Gastrocnemius medialis (tissue), 4 donors: ENCODE measurements around the gene HOXC11. TPM values are rescaled to one million over a fixed set of nuclear protein-coding genes. Genes with fewer than 3 reads are reported as not detected.

Experiments
- ATAC-seq, 2 donors: fragments of 150-250 bp; one replicate each; pipeline ENCODE4 v1.9.1; 2016
- DNase-seq, 2 donors: peaks; one replicate each; pipeline ENCODE4 v3.0.0-alpha.2; 2019
- H3K27ac ChIP-seq, 4 donors: fragments of 200-600 bp; sonication (generic); 1 replicate in 1 of 4; 2 replicates in 3 of 4; pipeline ENCODE4 v1.5.1; 2016 to 2018; ENCODE audit warnings: mild to moderate bottlenecking in 2 of 4, moderate library complexity in 1 of 4
- H3K27me3 ChIP-seq, 3 donors: fragments of 200-600 bp; sonication (generic) in 2 of 3; 1 replicate in 1 of 3; 2 replicates in 2 of 3; pipeline versions ENCODE4 v1.5.1 to v1.6.0; 2016 to 2019; ENCODE audit warnings: mild to moderate bottlenecking in 1 of 3, moderate library complexity in 1 of 3
- H3K36me3 ChIP-seq, 2 donors: fragments of 200-600 bp; sonication (generic) in 1 of 2; one replicate each; pipeline ENCODE4 v1.5.1; 2017 to 2018
- H3K4me1 ChIP-seq, 2 donors: fragments of 200-600 bp; sonication (generic) in 1 of 2; one replicate each; pipeline ENCODE4 v1.5.1; 2016 to 2017; ENCODE audit warnings: mild to moderate bottlenecking in 2 of 2
- H3K4me3 ChIP-seq, 4 donors: fragments of 200-600 bp; sonication (generic) in 3 of 4; 1 replicate in 1 of 4; 2 replicates in 3 of 4; pipeline ENCODE4 v1.5.1; 2016 to 2019; ENCODE audit warnings: mild to moderate bottlenecking in 2 of 4
- H3K9me3 ChIP-seq, 3 donors: fragments of 200-600 bp; sonication (generic) in 2 of 3; 1 replicate in 1 of 3; 2 replicates in 2 of 3; pipeline ENCODE4 v1.5.1; 2016 to 2019
- CTCF ChIP-seq, 5 experiments: fragments of 450-650 bp in 3 of 5; fragments of 200-600 bp in 2 of 5; sonication (generic) in 2 of 5; IDR thresholded peaks in 4 of 5; conservative IDR thresholded peaks in 1 of 5; 1 replicate in 4 of 5; 2 replicates in 1 of 5; pipeline ENCODE4 v1.5.1; 2016 to 2019; ENCODE audit warnings: antibody characterized with exemption in 5 of 5, mild to moderate bottlenecking in 3 of 5, moderate library complexity in 3 of 5
- POLR2A ChIP-seq, 2 donors: fragments of 450-650 bp; IDR thresholded peaks; one replicate each; pipeline ENCODE4 v1.6.1; 2017; ENCODE audit warnings: antibody characterized with exemption in 2 of 2, mild to moderate bottlenecking in 2 of 2, moderate library complexity in 2 of 2
- in situ Hi-C, 4 donors: fragments of 200-750 bp; cut with MboI; loops; one replicate each; pipeline versions ENCODE4 v1.15.0 to v1.8.0; 2017; ENCODE audit warnings: low sequenced_read_pairs in 4 of 4
- intact Hi-C: fragments of 100-400 bp; cut with DNase I; formaldehyde crosslinking; loops from one replicate; pipeline ENCODE4 v1.15.1; 2023; ENCODE audit warnings: low total_unique reads
- total RNA-seq, 4 donors: library from RNA; depleted of rRNA; stranded (reverse); fragments of >200 nt; gene quantifications; one replicate each; pipeline versions ENCODE4 v1.1.0 to v1.2.3, GENCODE V29; 2016

The HOXC11 gene
- total RNA-seq, 4 donors from 2014 or later = 0.24 to 1.1 (median 0.44) TPM

- Histone ChIP-seq H3K4me1 (peaks cover 43 to 54% of the 10 kb centered on the region in 2 donors), H3K27me3 (no peaks in the 10 kb centered on the region), H3K27ac (peak overlapping the region; percentile 94 to 100 (median 98)), H3K4me3 (peak overlapping the region; percentile 64 to 88 (median 80)), H3K9me3 (no peaks in the 10 kb centered on the region), H3K36me3 (no peaks in the 10 kb centered on the region)
- DNase-seq (peak in 1 of 2 donors; percentile 53), ATAC-seq (peak; percentile 20 to 26)
- intact Hi-C loops (loop anchor here (10.0 kb wide), 2 partner anchors 950 to 1730 kb away; partner anchors contain the start of genes CD63 and RDH5), in situ Hi-C loops (loop anchor here in 3 of 4 donors (25.0 kb wide), 3 partner anchors 218 to 1718 kb away; partner anchors contain the start of genes GPR84 (in 2 of the 3), BLOC1S1 (in 1 of the 3), ITGA7 (in 1 of the 3) and RDH5 (in 1 of the 3))
- no peak for TF ChIP-seq POLR2A (IDR thresholded peaks at IDR 0.05)
These were observed 21.5 kb downstream of the HOXC11 start for GRCh38 chr12:53994264-53995001.

- Histone ChIP-seq H3K27ac (peak overlapping the region; percentile 94 to 100 (median 98)), H3K9me3 (no peaks in the 10 kb centered on the region), H3K4me3 (peak overlapping the region; percentile 64 to 88 (median 80)), H3K27me3 (peaks cover 0 to 2% (median 0%) of the 10 kb centered on the region in 3 donors), H3K36me3 (no peaks in the 10 kb centered on the region), H3K4me1 (peaks cover 37 to 49% of the 10 kb centered on the region in 2 donors)
- ATAC-seq (peak; percentile 2 to 3), DNase-seq (no peak)
- in situ Hi-C loops (loop anchor here in 3 of 4 donors (25.0 kb wide), 3 partner anchors 217 to 1717 kb away; partner anchors contain the start of genes GPR84 (in 2 of the 3), BLOC1S1 (in 1 of the 3), ITGA7 (in 1 of the 3) and RDH5 (in 1 of the 3)), intact Hi-C loops (loop anchor here (10.0 kb wide), 2 partner anchors 950 to 1730 kb away; partner anchors contain the start of genes CD63 and RDH5)
- TF ChIP-seq POLR2A (IDR thresholded peaks at IDR 0.05) (no peak), CTCF (IDR thresholded peaks at IDR 0.05 in 4 of 5, conservative IDR thresholded peaks at IDR 0.05 in 1 of 5) (no peak)
These were observed 22.1 kb downstream of the HOXC11 start for GRCh38 chr12:53995002-53995377.

- Histone ChIP-seq H3K27ac (peak overlapping the region; percentile 94 to 100 (median 98)), H3K9me3 (no peaks in the 10 kb centered on the region), H3K4me3 (peak overlapping the region; percentile 64 to 88 (median 80)), H3K36me3 (no peaks in the 10 kb centered on the region), H3K27me3 (peaks cover 0 to 2% (median 0%) of the 10 kb centered on the region in 3 donors), H3K4me1 (peaks cover 32 to 43% of the 10 kb centered on the region in 2 donors)
- in situ Hi-C loops (loop anchor here in 3 of 4 donors (25.0 kb wide), 3 partner anchors 217 to 1717 kb away; partner anchors contain the start of genes GPR84 (in 2 of the 3), BLOC1S1 (in 1 of the 3), ITGA7 (in 1 of the 3) and RDH5 (in 1 of the 3)), intact Hi-C loops (loop anchor here (10.0 kb wide), 2 partner anchors 951 to 1729 kb away; partner anchors contain the start of genes CD63 and RDH5)
- TF ChIP-seq POLR2A (IDR thresholded peaks at IDR 0.05) (peak; percentile 97 to 98), CTCF (IDR thresholded peaks at IDR 0.05 in 4 of 5, conservative IDR thresholded peaks at IDR 0.05 in 1 of 5) (no peak)
- DNase-seq (peak; percentile 86 to 95), ATAC-seq (peak; percentile 35 to 55)
These were observed 22.7 kb downstream of the HOXC11 start for GRCh38 chr12:53995378-53996239.

GRCh38 chr12:53996240-53997203, 23.6 kb downstream of the HOXC11 start:
- in situ Hi-C loops = loop anchor here in 3 of 4 donors (25.0 kb wide), 3 partner anchors 216 to 1716 kb away; partner anchors contain the start of genes GPR84 (in 2 of the 3), BLOC1S1 (in 1 of the 3), ITGA7 (in 1 of the 3) and RDH5 (in 1 of the 3)
- no peak for TF ChIP-seq POLR2A (IDR thresholded peaks at IDR 0.05)
- TF ChIP-seq CTCF (IDR thresholded peaks at IDR 0.05 in 4 of 5, conservative IDR thresholded peaks at IDR 0.05 in 1 of 5) = peak in 1 of 5 experiments; percentile 13
- peak in 1 of 2 donors; percentile 7 for ATAC-seq
- Histone ChIP-seq H3K4me3 (peak overlapping the region; percentile 64 to 88 (median 80)), H3K4me1 (peaks cover 29 to 38% of the 10 kb centered on the region in 2 donors), H3K27me3 (peaks cover 0 to 4% (median 0%) of the 10 kb centered on the region in 3 donors), H3K27ac (peak overlapping the region; percentile 94 to 100 (median 98)), H3K36me3 (no peaks in the 10 kb centered on the region), H3K9me3 (no peaks in the 10 kb centered on the region)
- intact Hi-C loops = loop anchor here (10.0 kb wide), 2 partner anchors 952 to 1728 kb away; partner anchors contain the start of genes CD63 and RDH5
- DNase-seq = peak in 1 of 2 donors; percentile 49
